ENCODE measurements around the gene ZBTB46.
"Not testable (repeated sequence)": the region's sequence is repeated elsewhere in the genome, so short reads cannot be mapped to it uniquely, and the experiment has no call there.

ZBTB46 gene, protein sequence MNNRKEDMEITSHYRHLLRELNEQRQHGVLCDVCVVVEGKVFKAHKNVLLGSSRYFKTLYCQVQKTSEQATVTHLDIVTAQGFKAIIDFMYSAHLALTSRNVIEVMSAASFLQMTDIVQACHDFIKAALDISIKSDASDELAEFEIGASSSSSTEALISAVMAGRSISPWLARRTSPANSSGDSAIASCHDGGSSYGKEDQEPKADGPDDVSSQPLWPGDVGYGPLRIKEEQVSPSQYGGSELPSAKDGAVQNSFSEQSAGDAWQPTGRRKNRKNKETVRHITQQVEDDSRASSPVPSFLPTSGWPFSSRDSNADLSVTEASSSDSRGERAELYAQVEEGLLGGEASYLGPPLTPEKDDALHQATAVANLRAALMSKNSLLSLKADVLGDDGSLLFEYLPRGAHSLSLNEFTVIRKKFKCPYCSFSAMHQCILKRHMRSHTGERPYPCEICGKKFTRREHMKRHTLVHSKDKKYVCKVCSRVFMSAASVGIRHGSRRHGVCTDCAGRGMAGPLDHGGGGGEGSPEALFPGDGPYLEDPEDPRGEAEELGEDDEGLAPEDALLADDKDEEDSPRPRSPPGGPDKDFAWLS

DNA sequence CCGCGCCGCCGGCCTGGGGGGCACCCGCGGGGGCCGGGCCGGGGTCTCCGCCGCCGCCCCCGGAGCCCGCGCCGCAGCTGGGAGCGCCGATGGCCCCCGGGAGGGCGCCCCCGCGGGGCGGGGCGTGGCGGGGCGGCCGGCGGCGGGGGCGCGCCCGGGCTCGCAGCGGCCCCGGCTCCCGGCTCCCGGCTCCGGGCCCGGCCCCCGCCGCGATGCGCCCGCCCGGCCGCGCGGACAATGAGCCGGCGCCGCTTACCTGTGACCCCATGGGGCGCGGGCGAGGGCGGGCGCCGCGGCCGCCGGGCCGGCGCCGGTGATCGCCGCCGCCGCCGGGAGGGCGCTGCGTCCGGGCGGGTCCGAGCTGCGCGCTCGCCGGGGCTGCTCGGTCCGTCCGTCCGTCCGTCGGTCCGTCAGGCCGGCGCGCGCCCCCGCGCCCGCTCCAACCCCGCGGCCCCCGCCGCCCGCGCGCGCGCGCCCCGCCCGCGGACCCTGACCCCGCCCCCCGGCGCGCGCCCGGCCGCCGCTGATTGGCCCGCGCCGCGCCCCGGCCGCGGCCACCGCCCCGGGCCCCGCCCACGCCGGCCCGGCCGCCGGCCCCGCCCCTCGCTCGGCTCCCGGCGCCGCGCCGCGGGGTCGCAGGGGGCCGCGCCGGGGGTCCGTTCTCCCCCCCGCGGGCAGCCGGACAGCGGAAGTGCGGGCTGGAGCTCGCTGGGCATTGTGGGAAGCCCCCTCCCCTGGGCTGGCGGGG is at the start of gene ZBTB46:
Gene ZBTB46 (minus strand): TSS at position 424 of the 748 bp plus-strand sequence. CDS start 40,507 bp downstream, outside the sequence.
- H3K4me3 ChIP-seq (ENCODE audit: low read depth, low read length) = peak within 1 kb of the TSS; percentile 69

DNA sequence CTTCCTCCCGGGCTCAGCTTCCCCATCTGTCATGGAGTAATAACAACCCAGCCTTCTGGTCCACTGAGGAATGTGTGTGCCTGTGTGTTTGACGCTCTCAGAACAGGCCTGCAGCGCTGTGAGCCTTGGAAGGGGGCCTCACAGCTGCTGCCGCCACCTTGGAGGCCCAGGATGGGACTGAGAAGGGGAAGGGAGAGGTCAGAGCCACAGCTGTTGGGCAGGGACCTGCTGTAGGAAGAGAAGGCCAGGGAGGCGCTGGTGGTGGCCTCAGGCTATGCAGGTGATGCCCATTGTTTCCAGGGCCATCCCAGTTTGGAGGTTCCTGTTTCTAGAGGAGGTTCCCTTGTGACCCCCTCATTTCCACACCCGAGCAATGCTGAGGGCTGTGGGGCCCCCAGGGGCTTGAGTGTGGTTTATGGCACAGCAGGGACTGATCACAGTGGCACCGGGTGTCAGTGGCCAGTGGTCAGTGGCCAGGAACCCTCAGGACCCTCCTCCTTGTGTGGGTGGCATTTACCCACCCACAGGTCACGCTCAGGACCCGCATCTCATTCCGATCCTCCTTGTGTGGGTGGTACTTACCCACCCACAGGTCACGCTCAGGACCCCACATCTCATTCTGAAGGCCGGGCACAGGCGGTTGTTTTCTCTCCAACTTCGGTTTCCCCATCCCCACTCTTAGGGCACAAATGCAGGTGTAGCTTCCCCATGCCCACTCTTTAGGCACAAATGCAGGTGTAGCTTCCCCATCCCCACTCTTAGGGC is 48.0 kb upstream of the ZBTB46 start:
- H3K4me3 ChIP-seq (ENCODE audit: low read depth, low read length) = no peak overlapping the region

DNA sequence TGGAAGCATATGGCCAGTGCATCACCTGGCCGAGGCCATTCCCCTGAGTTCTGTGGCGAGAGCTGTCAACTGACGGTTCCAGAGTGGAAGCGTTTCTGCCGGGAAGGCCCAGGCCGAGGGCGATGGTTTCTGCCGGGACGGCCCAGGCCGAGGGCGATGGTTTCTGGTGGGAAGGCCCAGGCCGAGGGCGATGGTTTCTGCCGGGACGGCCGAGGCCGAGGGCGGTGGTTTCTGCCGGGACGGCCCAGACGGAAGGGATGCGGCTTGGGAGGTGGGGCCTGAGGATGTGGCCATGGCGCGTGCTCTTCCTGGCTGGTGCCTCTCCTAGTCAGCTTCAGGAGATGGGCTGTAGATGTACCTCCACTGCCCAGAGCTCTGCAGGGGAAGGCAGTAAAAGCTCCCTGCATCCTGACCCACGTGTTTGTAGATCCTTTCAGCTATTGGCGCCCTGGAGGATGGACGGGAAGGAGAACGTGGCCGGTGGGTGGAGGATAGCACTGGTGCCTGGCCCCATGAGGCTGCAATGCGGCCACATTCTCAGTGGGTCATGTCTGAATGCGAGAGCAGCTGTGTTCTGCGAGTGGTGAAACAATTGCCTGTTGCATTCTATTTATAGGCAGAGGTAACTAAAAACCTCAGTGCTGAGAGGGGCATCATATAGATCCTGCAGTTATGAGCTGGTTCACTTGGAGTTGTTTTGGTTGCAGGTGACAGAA is 46.8 kb upstream of the ZBTB46 start:
- H3K4me3 ChIP-seq (ENCODE audit: low read depth, low read length) = no peak overlapping the region

DNA sequence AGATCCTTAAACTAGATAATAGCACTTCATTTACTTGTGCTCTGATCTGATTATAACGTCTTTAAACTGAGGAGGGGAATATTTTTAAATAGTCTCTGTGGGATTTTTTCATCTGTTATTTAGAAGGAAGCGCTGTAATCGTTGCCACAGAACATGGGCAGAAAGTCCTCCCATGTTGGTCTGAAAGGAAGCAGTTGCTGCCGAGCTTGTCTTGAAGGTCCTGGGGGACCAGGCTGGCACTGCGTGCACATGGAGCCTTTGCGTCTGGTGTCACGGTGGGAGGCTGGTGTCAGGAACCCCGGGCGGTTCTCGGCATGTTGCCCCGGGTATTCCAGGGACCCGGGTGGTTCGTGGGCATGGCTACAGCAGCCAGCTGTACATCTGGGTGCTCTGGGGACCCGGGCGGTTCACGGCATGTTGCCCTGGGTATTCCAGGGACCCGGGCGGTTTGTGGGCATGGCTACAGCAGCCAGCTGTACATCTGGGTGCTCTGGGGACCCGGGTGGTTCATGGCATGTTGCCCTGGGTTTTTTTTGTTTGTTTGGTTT is 45.5 kb upstream of the ZBTB46 start:
- H3K4me3 ChIP-seq (ENCODE audit: low read depth, low read length) = no peak overlapping the region

DNA sequence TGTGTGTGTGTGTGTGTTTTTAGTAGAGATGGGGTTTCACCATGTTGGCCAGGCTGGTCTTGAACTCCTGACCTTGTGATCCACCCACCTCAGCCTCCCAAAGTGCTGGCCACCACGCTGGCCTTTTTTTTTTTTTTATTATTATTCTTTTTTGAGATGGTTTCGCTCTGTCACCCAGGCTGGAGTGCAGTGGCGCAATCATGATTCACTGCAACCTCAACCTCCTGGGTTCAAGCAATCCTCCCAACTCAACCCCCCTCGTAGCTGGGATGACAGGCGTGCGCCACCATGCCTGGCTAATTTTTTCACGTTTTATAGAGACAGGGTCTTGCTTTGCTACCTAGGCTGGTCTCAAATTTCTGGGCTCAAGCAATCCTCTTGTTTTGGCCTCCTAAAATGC is 43.2 kb upstream of the ZBTB46 start:
- not testable (repeated sequence) for H3K4me3 ChIP-seq (ENCODE audit: low read depth, low read length)

DNA sequence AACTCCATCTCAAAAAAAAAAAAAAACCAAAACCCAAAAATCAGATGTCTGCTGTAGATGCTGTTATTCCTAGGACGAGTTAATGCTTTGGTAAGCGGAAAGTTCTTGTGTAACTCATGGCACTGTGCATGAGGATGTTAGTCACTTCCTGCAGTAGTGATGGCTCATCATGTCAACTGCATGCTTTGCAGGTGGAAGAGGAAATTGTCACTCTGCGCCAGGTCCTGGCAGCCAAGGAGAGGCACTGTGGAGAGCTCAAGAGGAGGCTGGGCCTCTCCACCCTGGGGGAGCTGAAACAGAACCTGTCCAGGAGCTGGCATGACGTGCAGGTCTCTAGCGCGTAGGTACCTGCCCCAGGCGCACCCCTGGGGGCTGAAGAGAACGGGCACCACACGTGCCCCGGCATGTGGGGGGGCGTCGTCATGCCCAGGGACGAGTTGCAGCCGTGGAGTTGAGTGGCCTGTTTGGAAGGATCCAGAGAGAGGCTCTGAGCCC is 42.5 kb upstream of the ZBTB46 start:
- no peak overlapping the region for H3K4me3 ChIP-seq (ENCODE audit: low read depth, low read length)

DNA sequence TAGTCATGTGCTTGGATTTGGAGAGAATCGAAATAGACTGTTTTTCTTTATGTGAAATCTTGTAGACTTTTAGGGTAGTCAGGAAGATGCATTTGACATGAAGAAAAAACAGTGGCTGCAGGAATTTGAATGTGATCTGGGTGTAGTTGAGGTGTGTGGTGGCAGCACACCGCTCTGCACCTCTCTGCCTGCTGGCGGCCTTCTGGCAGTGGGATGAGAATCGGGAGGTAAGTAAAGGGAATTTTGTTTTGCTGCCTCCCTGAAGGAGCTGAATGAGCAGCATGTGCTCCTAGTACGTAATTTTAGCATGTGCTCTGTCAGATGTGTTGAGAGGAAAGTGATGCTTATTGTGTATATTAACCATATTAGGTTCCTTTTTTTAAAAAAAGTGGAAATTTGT is 37.2 kb upstream of the ZBTB46 start:
- no peak overlapping the region for H3K4me3 ChIP-seq (ENCODE audit: low read depth, low read length)

DNA sequence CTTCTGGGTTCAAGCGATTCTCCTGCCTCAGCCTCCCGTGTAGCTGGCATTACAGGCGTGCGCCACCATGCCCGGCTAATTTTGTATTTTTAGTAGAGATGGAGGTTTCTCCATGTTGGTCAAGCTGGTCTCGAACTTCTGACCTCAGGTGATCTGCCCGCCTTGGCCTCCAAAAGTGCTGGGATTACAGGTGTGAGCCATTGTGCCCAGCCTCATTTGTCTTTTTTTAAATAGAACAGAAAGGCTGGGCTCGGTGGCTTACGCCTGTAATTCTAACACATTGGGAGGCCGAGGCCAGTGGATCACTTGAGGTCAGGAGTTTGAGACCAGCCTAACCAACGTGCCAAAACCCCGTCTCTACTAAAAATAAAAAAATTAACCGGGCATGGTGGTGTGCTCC is 36.0 kb upstream of the ZBTB46 start:
- H3K4me3 ChIP-seq (ENCODE audit: low read depth, low read length) = not testable (repeated sequence)

DNA sequence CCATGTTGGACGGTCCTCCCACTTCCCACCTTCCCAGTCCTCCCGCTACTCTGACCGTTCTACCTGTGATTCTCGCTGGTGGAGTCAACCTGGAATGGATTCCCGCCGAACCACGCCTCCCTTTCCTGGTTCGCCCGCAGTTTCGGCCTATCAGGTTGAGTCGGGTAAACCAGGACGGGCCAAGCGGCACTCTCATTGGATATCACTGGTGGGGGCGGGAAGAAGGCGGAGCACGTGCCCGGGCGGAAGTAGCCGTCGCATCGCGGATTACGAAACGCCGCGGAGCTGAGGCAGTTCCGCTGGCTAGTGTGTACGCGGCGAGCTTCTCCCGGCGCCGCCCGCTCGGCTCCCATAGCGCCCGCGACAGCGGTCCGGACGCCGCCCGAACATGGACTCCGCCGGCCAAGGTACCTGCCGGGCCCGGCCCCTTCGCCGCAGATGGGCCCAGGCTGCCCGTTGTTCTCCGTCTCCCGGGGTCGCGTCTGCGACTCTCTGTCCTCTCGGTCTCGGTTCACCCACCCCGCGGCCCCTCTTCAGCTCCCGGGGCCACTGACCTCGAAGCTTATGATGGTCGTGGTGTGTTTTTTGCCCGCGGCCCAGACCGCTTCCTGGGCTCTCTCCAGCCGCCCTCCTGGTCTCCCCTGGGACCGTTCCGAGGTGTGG is 34.0 kb upstream of the ZBTB46 start, which contains the start of gene TPD52L2:
Gene TPD52L2 (plus strand): TSS at position 293 of the 663 bp plus-strand sequence. CDS start 96 bp downstream, at position 389.
- H3K4me3 ChIP-seq (ENCODE audit: low read depth, low read length) = peak within 1 kb of the TSS; percentile 89

DNA sequence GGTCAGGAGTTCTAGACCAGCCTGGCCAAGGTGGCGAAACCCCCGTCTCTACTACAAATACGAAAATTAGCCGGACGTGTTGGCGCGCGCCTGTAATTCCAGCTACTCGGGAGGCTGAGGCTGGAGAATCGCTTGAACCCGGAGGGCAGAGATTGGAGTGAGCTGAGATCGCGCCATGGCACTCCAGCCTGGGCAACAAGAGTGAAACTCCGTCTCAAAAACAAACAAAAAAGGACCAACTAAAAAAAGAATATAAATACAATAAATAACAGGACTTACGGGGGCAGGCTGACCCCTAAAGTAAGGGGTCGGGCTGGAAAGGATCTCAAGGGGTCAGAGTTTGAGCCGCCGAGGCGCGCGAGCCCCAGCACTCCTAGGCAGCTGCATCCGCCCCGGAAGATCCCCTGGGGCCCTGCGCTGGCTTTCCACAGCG is 33.5 kb upstream of the ZBTB46 start:
- H3K4me3 ChIP-seq (ENCODE audit: low read depth, low read length) = peak overlapping the region; percentile 89

DNA sequence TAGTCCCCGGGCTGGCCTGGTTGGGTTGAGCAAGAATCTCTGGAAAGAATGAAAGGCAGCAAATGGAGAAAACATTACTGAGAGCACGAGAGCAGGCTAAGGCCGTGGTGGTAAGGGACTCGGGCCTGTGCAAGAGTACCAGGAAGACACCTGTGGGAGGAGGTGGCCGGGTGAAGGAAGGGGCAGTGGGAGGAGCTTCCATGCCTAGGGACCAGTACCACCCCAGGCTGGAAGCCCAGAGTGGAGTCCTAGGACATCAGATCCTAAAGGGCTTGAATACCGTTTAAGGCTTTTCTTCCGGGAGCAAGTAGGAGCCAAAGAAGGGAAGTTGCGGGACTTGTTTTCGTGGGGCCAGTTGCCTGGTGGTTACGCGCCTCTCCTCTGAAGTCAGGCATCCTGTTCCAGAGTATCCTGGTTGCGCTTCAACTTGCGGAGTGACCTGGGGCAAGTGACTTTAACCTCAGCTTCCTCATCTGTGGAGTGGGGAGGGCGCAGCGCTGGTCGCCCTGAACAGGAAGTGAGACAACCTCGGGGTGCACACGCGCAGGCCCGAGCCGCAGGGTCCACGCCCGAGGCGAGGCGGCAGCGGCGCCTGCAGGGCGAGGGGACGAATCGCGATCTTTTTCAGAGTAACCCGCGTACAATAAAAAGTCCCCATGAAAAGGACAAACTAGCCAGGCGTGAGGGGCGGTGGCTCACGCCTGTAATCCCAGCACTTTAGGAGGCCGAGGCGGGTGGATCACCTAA is 32.9 kb upstream of the ZBTB46 start:
- H3K4me3 ChIP-seq (ENCODE audit: low read depth, low read length) = peak overlapping the region; percentile 89

DNA sequence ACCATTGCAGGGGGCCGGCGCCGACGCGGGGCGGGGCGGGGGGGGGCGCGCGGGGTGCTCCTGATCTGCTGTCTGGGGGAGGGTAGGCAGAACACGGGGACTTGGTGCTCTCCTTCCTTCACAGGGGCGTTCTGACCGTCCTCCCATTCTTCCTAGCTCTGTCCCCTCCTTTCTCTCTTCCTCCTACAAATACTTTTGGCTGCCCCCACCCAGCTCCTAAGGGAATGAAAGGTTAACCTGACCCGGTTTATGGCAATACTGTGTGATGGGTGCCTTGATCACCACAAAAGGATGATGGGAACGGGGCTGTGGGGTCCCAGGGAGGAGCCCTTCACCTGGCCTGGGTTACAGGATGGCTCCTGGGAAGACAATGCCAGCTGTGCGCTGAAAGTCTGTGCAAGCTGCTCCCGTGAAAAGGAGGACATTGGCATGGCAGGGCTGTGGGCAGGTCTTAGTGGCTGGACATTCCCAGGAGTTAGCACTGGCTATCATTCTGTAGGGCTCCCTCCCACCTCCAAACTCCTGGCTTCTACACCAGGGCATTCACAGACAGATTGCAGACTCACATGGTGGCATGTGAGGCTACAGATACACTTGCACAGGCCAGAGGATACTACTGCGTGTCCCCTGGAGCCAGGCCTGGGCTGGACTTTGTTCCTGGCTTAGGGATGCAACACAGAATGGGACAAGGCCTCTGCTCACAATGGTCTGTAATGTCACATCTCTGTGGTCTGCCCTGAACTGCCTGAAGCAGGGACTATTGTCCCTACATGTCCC is 32.1 kb upstream of the ZBTB46 start:
- H3K4me3 ChIP-seq (ENCODE audit: low read depth, low read length) = no peak overlapping the region

DNA sequence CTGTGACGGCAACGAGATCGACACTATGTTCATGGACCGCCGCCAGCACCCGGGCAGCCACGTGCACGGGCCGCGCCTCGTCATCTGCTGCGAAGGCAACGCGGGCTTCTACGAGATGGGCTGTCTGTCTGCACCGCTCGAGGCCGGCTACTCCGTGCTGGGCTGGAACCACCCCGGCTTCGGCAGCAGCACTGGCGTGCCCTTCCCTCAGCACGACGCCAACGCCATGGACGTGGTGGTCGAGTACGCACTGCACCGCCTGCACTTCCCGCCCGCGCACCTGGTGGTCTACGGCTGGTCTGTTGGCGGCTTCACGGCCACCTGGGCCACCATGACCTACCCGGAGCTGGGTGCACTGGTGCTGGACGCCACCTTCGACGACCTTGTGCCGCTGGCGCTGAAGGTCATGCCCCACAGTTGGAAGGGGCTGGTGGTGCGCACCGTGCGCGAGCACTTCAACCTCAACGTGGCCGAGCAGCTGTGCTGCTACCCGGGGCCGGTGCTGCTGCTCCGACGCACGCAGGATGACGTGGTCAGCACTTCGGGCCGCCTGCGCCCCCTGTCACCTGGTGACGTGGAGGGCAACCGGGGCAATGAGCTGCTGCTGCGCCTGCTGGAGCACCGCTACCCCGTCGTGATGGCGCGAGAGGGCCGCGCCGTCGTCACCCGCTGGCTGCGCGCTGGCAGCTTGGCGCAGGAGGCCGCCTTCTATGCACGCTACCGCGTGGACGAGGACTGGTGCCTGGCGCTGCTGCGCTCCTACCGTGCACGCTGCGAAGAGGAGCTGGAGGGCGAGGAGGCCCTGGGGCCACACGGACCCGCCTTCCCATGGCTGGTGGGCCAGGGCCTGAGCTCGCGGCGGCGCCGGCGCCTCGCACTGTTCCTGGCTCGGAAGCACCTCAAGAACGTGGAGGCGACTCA is 31.2 kb upstream of the ZBTB46 start:
- H3K4me3 ChIP-seq (ENCODE audit: low read depth, low read length) = no peak overlapping the region

DNA sequence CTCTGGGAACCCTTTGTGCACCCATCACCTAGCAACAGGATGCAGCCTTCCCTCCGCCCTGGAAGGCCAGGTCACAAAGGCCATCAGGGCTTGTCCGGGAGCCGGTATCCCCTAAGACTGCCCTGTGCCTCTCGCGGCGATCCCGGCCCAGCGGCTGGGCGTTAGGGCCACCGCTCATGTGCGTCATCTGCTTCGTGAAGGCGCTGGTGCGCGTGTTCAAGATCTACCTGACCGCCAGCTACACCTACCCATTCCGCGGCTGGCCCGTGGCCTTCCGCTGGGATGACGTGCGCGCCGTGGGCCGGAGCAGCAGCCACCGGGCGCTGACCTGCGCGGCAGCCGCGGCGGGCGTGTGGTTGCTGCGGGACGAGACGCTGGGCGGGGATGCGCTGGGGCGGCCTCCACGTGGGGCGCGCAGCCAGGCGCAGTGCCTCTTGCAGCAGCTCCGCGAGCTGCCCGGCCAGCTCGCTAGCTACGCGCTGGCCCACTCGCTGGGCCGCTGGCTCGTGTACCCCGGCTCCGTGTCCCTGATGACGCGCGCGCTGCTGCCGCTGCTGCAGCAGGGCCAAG is 30.4 kb upstream of the ZBTB46 start, which contains the start of gene ABHD16B:
Gene ABHD16B (plus strand): TSS at position 134 of the 570 bp plus-strand sequence. CDS start 43 bp downstream, at position 177.
- no peak within 1 kb of the TSS for H3K4me3 ChIP-seq (ENCODE audit: low read depth, low read length)

DNA sequence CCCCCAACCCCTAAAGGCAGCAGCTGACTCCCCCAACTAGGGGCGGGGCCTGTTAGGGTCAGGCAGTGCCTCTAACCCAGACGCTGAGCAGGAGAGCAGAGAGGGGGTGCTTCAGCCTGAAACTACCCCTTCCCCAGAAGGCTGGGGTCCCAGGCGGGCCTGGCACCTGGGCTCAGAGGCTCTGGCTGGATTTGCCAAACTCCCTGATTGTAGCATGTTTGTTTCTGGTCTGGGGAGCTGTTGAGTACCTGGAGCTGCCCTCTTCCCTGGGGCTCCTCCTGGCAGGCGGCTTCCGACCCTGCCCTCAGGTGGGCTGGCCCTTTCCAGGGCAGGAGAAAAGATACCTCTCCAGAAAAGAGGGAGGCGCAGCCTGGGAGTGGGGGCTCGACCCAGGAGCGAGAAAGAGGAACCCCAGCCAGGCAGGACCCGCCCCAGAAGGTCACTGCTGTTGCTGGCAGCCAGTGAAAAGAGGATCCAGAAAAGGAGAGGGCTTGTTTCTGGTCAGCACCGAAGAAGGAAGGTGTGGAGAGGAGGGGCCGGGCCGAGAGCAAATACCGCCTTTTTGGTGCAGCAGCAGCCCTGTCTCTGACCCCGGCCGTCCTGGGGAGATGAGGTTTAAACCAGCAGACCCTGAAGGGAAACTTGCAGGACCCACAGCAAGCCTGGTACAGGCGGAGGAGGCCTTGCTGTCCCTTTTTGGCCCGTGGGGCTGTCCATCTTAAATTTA is 29.4 kb upstream of the ZBTB46 start:
- H3K4me3 ChIP-seq (ENCODE audit: low read depth, low read length) = no peak overlapping the region

Measured in iPS-11a (cell line).